HFF-Myc (cell line): ENCODE data around the gene ROBO2.
A peak's percentile ranks its signal among the peaks of the same experiment; 100 is the strongest.

Experiments used
- DNase-seq: peaks from one replicate; pipeline ENCODE4 v3.0.0-alpha.2; 2011; ENCODE audit warnings: low read depth; ENCODE audit errors: extremely low read depth
- H3K4me3 ChIP-seq: replicated peaks from 2 replicates; pipeline ENCODE4 v1.5.1; 2011; ENCODE audit warnings: low read depth, mild to moderate bottlenecking, control low read depth, low read length
- TF ChIP-seq, protein P1 (sequence below): IDR thresholded peaks from 2 replicates; pipeline ENCODE4 v1.5.1; 2012; ENCODE audit warnings: mild to moderate bottlenecking, low read depth, low read length, control low read depth; ENCODE audit errors: missing control alignments

The ROBO2 gene

DNA sequence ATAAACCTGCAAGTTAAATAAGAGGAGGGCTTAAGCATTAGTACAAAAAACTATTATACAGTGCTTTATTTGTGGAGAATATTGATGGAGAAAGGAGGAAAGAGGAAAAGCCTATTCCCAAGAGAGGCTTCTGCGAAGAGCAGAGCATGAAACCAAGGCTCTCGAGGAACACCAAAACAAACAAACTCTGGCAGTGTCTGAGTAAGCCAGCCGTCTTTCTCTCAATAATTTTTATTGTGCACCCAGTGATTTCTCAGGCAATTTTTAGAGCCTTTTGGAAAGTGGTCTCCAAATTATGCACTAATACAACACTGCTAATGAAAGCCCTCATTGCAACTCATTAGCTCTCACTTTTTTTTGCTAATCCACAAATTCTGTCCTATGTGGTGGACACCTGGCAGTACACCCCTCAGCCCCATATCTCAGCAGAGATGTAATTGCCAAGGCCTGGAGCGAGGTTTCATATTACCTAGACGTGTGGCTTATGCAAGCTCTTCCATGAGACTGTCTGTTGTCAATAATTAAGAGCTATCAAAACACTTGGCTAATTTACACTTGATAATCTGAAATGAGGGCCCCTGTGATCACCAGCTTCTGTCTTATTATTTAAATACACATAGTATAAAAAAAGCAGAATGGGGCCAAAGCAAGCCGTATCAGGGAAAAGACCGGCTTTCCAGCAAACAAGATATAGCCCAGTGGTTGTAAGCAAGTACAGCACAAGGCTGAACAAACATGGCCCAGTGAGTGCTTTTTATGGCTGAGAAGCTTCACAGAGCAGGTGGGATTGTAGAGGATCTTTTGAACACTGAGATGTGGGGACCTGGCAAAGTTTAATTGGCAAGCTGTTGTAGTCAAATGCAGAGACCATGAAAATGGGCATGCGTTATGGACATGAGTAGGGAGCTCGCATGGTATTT, 216.9 kb downstream of the ROBO2 start:
- TF ChIP-seq, protein P1, sequence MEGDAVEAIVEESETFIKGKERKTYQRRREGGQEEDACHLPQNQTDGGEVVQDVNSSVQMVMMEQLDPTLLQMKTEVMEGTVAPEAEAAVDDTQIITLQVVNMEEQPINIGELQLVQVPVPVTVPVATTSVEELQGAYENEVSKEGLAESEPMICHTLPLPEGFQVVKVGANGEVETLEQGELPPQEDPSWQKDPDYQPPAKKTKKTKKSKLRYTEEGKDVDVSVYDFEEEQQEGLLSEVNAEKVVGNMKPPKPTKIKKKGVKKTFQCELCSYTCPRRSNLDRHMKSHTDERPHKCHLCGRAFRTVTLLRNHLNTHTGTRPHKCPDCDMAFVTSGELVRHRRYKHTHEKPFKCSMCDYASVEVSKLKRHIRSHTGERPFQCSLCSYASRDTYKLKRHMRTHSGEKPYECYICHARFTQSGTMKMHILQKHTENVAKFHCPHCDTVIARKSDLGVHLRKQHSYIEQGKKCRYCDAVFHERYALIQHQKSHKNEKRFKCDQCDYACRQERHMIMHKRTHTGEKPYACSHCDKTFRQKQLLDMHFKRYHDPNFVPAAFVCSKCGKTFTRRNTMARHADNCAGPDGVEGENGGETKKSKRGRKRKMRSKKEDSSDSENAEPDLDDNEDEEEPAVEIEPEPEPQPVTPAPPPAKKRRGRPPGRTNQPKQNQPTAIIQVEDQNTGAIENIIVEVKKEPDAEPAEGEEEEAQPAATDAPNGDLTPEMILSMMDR: no peak
- DNase-seq: no peak
- H3K4me3 ChIP-seq: no peak overlapping the region

DNA sequence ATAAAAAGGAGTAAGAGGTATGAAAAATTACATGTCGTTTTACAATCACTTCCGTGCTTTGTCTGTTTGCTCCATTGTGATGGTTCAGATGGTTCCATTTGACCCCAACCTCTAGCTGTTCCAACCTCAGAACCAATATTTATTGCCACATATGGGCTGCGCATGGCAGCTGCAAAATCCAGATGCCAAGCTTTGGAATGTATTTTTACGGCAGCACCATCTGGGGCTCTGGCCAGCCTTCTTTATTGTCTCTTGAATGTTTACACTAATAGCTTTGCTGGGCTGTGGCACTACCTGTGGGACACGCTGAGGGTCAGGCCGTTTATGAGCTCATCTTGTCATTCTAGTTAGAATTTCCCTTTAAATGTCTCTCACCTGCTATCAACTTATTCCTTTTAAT, 219.8 kb downstream of the ROBO2 start:
- H3K4me3 ChIP-seq: no peak overlapping the region
- TF ChIP-seq, protein P1: no peak
- DNase-seq: peak; percentile 57

DNA sequence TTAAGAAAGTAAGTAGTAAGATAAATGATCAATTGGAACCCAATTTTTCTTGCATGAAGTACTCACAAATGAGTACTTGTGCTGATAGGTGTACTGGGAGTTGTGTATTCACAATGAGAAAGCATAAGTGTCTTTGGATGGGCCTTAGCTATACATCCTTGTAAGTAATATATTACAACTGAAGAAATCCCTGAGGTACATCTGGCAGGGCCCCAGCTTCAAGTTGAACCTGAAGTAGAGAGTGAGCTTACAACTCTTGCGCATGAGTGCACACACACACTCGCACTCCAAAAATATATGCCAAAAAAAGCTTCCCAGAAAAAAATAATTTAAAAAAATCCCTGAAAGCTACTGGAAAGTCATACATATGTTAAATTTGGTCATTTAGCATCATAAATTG, 222.5 kb downstream of the ROBO2 start:
- no peak for DNase-seq
- TF ChIP-seq, protein P1: no peak
- no peak overlapping the region for H3K4me3 ChIP-seq

DNA sequence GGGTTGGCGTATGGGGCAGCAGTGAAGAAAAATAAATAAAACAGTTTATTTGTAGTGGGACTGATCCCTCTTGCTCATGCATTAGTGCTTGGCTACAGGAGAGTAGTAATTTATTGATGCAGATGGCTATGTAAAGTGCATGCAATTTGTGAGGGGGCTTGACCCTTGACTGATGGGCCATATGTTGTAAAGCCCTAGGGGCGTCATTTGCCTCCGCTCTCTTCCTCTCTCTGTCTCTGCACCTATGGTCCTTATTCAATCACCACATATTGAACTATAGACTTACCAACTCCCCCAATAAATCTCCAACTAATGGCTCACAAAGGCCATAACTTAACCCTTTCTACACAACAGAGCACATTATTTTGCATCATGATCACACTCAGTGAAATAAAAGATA, 227.7 kb downstream of the ROBO2 start:
- TF ChIP-seq, protein P1: no peak
- no peak overlapping the region for H3K4me3 ChIP-seq
- DNase-seq: no peak

DNA sequence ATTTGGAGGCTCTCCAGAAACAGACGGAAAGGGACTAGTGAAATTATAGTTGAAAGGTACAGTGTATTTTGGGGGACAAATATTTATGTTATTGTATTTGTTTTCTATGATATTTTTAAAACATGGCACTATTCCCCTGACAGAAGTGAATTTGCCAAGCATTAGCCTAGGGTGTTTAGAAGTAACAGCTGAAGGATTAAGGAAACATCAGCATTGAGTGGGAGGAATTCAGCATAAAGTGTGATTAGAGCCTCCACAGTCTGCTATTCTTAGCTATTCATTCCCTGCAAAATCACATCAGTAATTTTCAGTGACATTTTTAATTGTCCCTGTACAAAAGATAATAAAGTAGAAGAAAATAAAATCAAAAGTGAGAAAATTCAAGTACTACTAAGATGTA, 231.4 kb downstream of the ROBO2 start:
- no peak for DNase-seq
- no peak overlapping the region for H3K4me3 ChIP-seq
- TF ChIP-seq, protein P1: no peak

DNA sequence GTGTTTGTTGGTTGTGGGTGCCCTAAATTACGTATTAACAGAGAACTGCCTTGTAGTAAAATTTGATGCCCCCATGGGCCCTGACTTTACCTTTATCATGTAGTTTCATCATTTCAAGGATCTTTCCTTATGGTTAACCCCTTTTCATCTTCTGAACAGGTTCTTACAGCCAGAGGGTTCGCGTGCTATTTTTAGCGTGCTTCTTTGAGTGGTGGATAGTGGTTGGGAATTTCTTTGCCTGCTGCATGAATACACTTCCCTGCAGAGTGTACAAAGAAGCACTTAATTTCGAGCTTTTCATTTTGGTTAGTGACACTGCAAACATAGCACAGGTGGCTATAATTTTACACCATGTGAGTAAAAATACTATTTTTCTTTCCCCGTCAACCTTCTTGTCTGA, 231.8 kb downstream of the ROBO2 start:
- no peak overlapping the region for H3K4me3 ChIP-seq
- DNase-seq: no peak
- TF ChIP-seq, protein P1: no peak

DNA sequence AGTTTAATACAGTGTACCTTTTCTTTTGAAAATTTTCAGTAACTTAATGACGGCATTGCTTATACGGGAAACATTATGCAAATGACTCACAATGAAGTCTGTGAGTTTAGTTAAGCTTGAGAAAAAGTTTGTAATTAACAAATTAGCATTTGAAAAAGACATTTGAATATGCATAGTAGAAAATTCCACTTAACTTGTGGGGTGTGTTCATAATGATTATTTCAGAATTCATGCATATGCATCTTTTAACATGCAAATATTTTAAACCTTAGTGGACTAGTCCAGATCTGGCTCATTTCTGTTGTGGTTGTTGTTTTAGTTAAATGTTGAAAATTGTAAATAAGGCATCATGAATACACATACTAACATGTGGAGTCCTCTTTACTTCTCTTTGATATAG, 239.4 kb downstream of the ROBO2 start:
- H3K4me3 ChIP-seq: no peak overlapping the region
- DNase-seq: no peak
- TF ChIP-seq, protein P1: no peak
